ENCODE measurements around the gene TAF6.

The TAF6 gene

DNA sequence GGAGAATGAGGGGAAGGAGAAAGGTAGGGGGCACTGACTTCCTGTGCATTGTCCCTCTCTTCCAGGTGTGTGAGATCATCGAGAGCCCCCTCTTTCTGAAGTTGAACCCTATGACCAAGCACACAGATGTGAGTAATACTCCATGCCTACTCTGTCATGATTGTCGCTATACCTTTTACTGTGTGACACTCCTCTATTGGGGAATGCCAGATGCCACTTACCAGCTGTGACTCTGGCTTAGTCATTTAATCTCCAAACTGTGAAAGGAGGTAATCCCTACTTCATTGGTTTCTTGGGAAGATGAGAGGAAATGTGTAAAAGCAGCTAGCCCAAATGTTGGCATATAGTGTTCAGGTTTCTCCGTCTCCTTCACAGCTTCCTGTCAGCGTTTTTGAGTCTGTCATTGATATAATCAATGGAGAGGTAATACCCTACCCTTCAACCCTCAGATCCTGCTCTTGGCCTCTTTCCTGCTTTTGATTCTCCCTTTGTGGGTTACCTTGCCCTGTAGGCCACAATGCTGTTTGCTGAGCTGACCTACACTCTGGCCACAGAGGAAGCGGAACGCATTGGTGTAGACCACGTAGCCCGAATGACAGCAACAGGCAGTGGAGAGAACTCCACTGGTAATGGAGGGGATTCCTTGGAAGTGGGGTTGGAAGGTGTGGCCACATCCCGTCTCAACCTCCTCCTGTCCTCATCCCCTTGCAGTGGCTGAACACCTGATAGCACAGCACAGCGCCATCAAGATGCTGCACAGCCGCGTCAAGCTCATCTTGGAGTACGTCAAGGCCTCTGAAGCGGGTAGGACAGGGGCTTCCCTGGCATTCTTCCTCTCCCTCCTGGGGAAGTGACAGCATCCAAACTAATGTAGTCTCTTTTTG is 28.4 kb downstream of the TAF6 start:
- FAIRE-seq: peak; percentile 38
- DNase-seq (ENCODE audit: insufficient read length, low spot score): no peak
- TF ChIP-seq, protein P1, sequence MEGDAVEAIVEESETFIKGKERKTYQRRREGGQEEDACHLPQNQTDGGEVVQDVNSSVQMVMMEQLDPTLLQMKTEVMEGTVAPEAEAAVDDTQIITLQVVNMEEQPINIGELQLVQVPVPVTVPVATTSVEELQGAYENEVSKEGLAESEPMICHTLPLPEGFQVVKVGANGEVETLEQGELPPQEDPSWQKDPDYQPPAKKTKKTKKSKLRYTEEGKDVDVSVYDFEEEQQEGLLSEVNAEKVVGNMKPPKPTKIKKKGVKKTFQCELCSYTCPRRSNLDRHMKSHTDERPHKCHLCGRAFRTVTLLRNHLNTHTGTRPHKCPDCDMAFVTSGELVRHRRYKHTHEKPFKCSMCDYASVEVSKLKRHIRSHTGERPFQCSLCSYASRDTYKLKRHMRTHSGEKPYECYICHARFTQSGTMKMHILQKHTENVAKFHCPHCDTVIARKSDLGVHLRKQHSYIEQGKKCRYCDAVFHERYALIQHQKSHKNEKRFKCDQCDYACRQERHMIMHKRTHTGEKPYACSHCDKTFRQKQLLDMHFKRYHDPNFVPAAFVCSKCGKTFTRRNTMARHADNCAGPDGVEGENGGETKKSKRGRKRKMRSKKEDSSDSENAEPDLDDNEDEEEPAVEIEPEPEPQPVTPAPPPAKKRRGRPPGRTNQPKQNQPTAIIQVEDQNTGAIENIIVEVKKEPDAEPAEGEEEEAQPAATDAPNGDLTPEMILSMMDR (IDR thresholded peaks at IDR 0.05; ENCODE audit: insufficient read depth, missing control alignments): no peak

DNA sequence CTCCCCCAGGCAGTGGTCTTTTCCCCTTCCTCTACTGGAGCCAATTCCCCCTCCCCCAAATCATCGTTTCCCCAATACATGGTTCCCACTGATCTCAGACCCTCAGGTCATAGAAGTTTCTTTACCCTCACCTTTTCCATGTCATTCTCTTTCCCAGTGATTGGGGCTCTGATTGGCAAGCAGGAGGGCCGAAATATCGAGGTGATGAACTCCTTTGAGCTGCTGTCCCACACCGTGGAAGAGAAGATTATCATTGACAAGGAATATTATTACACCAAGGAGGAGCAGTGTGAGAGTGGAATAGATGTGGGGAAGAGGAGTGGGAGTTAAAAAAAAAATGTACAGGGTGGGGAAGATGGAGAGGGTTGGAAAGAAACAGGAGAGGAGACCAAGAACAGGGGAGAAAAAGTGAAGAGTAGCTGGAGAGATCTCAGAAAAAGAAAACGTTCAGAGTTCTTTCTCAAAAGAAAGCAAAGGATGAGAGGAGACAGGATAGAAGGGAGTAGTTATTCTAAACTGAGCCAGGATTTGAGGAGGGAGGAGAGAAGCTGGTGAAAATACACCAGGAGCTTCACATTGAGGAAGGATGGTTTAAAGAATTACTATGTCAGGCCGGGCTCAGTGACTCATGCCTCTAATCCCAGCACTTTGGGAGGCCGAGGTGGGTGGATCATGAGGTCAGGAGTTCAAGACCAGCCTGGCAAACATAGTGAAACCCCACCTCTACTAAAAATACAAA is 29.5 kb downstream of the TAF6 start:
- DNase-seq (ENCODE audit: insufficient read length, low spot score) (no peak), FAIRE-seq (no peak)
- TF ChIP-seq, protein P1 (IDR thresholded peaks at IDR 0.05; ENCODE audit: insufficient read depth, missing control alignments): no peak

DNA sequence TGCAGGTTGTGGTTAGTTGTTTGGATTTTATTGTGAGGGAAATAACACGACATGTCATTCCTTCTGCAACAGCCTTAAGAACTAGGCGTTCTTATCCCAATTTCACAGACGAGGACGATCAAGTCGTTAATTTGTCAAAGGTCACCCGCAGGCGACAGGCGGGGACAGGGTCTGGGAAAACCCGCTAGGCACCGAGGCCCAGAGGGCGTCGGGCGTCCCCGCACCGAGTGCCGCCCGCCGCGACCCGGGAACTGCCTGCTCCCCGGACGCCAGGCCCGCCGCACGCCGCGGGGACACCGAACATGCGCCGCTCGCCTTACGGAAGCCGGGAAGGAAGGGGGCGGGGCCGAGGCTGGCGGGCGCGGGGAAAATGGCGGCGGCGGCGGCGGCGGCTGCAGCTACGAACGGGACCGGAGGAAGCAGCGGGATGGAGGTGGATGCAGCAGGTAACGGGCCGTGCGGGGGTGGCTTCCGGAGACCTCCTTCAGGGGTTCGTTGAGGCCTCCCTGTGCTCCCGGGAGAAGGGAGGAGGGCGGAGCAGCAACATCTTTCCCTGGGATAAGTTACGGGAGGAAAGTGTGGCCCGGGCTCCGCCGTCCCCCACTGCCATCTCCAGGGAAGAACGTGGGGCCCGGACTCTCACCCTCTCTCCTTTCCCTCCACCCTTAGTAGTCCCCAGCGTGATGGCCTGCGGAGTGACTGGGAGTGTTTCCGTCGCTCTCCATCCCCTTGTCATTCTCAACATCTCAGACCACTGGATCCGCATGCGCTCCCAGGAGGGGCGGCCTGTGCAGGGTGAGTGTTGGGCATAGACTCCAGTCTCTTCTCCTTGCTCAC is 30.3 kb downstream of the TAF6 start, which contains the start of gene COPS6:
Gene COPS6, plus strand, starts transcription at position 349 of the 837 bp plus-strand sequence. Its CDS starts 22 bp downstream, at position 371.
- DNase-seq (ENCODE audit: insufficient read length, low spot score): peak; percentile 72
- TF ChIP-seq, protein P1 (IDR thresholded peaks at IDR 0.05; ENCODE audit: insufficient read depth, missing control alignments): no peak
- FAIRE-seq: no peak

DNA sequence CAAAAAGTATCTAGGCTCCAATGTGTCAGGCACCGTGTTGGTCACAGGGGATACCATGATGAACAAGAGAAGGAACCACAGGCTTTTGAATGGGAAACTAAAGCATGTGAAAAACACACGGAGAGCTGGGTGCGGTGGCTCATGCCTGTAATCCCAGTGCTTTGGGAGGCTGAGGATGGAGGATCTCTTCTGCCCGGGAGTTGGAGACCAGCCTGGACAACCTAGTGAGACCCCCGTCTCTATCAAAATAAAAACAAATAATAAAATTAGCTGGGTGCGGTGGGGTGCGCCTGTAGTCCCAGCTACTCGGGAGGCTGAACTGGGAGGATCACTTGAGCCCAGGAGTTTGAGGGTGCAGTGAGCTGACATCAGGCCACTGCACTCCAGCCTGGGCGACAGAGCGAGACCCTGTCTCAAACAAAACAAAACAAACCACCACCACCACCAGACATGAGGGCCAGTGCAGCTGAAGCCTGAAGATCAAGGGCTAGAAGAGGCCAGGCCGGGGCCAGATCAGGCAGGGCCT is 31.0 kb downstream of the TAF6 start:
- no peak for DNase-seq (ENCODE audit: insufficient read length, low spot score)
- TF ChIP-seq, protein P1 (IDR thresholded peaks at IDR 0.05; ENCODE audit: insufficient read depth, missing control alignments): no peak
- FAIRE-seq: no peak

DNA sequence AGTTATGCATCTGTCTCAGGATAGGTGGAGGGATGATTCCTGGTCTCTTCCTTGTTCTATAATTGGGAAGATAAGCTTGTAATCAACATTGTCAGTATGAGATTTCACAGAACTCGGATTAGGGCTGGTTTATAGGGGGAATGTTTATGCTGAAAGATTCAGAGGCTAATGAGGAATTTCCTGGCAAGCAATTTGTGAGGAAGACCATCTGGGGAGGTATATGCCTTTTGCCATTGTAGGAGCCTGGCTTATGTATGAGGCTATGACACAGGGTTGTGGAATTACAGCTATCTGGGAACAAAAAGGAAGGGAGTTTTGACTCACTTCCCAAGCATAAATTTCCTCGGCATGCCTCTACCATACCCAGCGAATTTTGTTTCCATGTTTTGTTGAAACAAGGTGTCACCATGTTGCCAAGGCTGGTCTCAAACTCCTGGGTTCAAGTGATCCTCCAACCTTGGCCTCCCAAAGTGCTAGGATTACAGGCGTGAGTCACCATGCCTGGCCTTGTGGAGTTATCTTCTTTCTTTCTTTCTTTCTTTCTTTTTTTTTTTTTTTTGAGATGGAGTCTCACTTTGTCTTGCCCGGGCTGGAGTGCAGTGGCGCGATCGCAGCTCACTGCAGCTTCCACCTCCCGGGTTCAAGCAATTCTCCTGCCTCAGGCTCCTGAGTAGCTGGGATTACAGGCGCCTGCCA is 32.0 kb downstream of the TAF6 start:
- no peak for DNase-seq (ENCODE audit: insufficient read length, low spot score)
- no peak for FAIRE-seq
- TF ChIP-seq, protein P1 (IDR thresholded peaks at IDR 0.05; ENCODE audit: insufficient read depth, missing control alignments): no peak

DNA sequence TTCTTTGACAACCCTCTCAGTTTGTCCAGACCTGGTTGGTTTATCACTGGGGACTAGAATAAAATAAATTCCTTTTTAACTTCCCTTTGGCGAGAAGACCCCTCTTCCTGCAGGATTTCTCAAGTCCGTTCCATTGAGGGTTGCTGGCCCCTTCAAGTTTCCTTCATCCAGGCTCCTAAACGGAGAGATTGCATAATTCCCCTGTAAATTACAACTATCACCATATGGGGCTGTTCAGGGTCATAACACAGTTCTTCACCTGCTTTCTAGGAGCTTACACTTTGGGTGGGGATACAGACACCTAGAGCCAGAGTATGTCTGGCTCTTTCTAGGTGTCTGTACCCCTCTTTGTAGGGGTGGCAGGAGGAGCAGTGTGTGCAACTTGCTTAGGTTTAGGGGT is 33.6 kb downstream of the TAF6 start:
- TF ChIP-seq, protein P1 (IDR thresholded peaks at IDR 0.05; ENCODE audit: insufficient read depth, missing control alignments): no peak
- no peak for DNase-seq (ENCODE audit: insufficient read length, low spot score)
- FAIRE-seq: no peak

Measured in D721Med (cell line).